Vagina (tissue), 2 donors: Measurements from ENCODE around the gene CADPS2.

ENCODE experiments used
- POLR2AphosphoS5 ChIP-seq, 2 donors: sonication (generic); formaldehyde crosslinking; IDR thresholded peaks; one replicate each; pipeline ENCODE4 v1.9.0; 2017; ENCODE audit warnings: antibody characterized with exemption in 2 of 2, mild to moderate bottlenecking in 2 of 2, low read depth in 1 of 2; ENCODE audit not compliant: insufficient read depth in 1 of 2
- TF ChIP-seq, protein P1 (sequence below), 3 experiments: fragments of 450-650 bp in 2 of 3; fragments of 200-600 bp in 1 of 3; sonication (generic) in 1 of 3; IDR thresholded peaks; one replicate each; pipeline ENCODE4 v1.5.1; 2017 to 2019; ENCODE audit warnings: antibody characterized with exemption in 3 of 3, mild to moderate bottlenecking in 2 of 3, moderate library complexity in 2 of 3

DNA sequence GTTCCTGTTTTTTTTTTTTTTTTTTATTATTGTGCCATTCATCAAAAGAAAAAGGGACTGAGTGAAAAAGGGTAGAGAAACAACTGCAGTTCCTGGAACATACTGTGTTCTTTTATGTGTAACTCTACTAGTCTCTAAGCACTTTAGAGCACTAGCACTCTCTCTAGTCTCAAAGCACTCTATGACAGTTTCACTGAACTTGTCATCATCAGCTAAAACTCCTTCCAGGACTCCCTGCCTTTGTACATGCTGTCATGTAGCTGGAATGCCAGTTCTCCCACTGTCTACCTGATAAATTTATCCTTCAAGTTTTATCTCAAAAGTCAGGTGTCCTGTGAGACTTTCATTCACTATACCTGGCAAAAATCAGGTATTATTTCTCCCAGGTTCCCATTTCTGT lies 333.5 kb downstream of the CADPS2 start:
- TF ChIP-seq, protein P1, sequence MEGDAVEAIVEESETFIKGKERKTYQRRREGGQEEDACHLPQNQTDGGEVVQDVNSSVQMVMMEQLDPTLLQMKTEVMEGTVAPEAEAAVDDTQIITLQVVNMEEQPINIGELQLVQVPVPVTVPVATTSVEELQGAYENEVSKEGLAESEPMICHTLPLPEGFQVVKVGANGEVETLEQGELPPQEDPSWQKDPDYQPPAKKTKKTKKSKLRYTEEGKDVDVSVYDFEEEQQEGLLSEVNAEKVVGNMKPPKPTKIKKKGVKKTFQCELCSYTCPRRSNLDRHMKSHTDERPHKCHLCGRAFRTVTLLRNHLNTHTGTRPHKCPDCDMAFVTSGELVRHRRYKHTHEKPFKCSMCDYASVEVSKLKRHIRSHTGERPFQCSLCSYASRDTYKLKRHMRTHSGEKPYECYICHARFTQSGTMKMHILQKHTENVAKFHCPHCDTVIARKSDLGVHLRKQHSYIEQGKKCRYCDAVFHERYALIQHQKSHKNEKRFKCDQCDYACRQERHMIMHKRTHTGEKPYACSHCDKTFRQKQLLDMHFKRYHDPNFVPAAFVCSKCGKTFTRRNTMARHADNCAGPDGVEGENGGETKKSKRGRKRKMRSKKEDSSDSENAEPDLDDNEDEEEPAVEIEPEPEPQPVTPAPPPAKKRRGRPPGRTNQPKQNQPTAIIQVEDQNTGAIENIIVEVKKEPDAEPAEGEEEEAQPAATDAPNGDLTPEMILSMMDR (IDR thresholded peaks at IDR 0.05): no peak
- TF ChIP-seq POLR2AphosphoS5 (IDR thresholded peaks at IDR 0.05; ENCODE audit: insufficient read depth in 1 of 2, low read depth in 1 of 2): no peak
